ENCODE results near the gene POU6F2.

The POU6F2 gene

GRCh38 chr7:39035903-39036302 is 58.2 kb downstream of the POU6F2 start:
- no peak for DNase-seq
- Histone ChIP-seq H2AFZ (ENCODE audit: low read length) (no peak overlapping the region), H3K9me3 (replicated peaks; ENCODE audit: insufficient read depth, low read length) (no peaks in the 10 kb centered on the region)

GRCh38 chr7:39042670-39043069 is 65.0 kb downstream of the POU6F2 start:
- H3K36me3 ChIP-seq (replicated peaks; ENCODE audit: insufficient read depth, low read length) = no peaks in the 10 kb centered on the region
- H4K20me1 ChIP-seq (ENCODE audit: insufficient read depth, low read length) = no peaks in the 10 kb centered on the region
- no peaks in the 10 kb centered on the region for H3K27me3 ChIP-seq (replicated peaks; ENCODE audit: insufficient read depth, low read length)
- no peak overlapping the region for H3K4me3 ChIP-seq (ENCODE audit: low read length)
- H3K9me2 ChIP-seq (replicated peaks; ENCODE audit: insufficient read depth, low read length) = no peaks in the 10 kb centered on the region
- peaks cover 4% of the 10 kb centered on the region; the same call in 1 of the 2 replicates for H3F3A ChIP-seq (ENCODE audit: insufficient read depth, low read length)
- peaks cover 29% of the 10 kb centered on the region for H3K4me1 ChIP-seq (ENCODE audit: low read length)
- TF ChIP-seq CTCF (IDR thresholded peaks at IDR 0.05; ENCODE audit: low read length) = no peak
- TF ChIP-seq EZH2 (optimal IDR thresholded peaks at IDR 0.05; ENCODE audit: low read depth, low read length) = no peak
- TF ChIP-seq EZH2phosphoT487 (IDR thresholded peaks at IDR 0.05; ENCODE audit: low read length) = no peak
- no peaks in the 10 kb centered on the region for H3K79me2 ChIP-seq (ENCODE audit: low read length)
- H3K9me3 ChIP-seq (replicated peaks; ENCODE audit: insufficient read depth, low read length) = no peaks in the 10 kb centered on the region
- H2AFZ ChIP-seq (ENCODE audit: low read length) = no peak overlapping the region; the same call in 1 of the 2 replicates
- no peak overlapping the region for H3K9ac ChIP-seq (ENCODE audit: low read length)
- H3K27ac ChIP-seq (ENCODE audit: low read length) = no peak overlapping the region
- no peak for DNase-seq
- no peak overlapping the region for H3K4me2 ChIP-seq (ENCODE audit: low read depth, low read length)

More at GRCh38 chr7:39035903-39036302, 58.2 kb downstream of the POU6F2 start:
- no peak overlapping the region for H3K27ac ChIP-seq (ENCODE audit: low read length)
- H3F3A ChIP-seq (ENCODE audit: insufficient read depth, low read length) = no peaks in the 10 kb centered on the region
- no peaks in the 10 kb centered on the region for H3K79me2 ChIP-seq (ENCODE audit: low read length)
- H4K20me1 ChIP-seq (ENCODE audit: insufficient read depth, low read length) = no peaks in the 10 kb centered on the region
- TF ChIP-seq CTCF (IDR thresholded peaks at IDR 0.05; ENCODE audit: low read length) (no peak), EZH2phosphoT487 (IDR thresholded peaks at IDR 0.05; ENCODE audit: low read length) (no peak), EZH2 (optimal IDR thresholded peaks at IDR 0.05; ENCODE audit: low read depth, low read length) (no peak)
- H3K4me1 ChIP-seq (ENCODE audit: low read length) = no peaks in the 10 kb centered on the region
- H3K36me3 ChIP-seq (replicated peaks; ENCODE audit: insufficient read depth, low read length) = no peaks in the 10 kb centered on the region
- no peak overlapping the region for H3K9ac ChIP-seq (ENCODE audit: low read length)
- no peaks in the 10 kb centered on the region for H3K9me2 ChIP-seq (replicated peaks; ENCODE audit: insufficient read depth, low read length)
- H3K4me2 ChIP-seq (ENCODE audit: low read depth, low read length) = no peak overlapping the region
- H3K4me3 ChIP-seq (ENCODE audit: low read length) = no peak overlapping the region
- no peaks in the 10 kb centered on the region for H3K27me3 ChIP-seq (replicated peaks; ENCODE audit: insufficient read depth, low read length)

GRCh38 chr7:39043531-39043930 is 65.8 kb downstream of the POU6F2 start:
- Histone ChIP-seq H3K9ac (ENCODE audit: low read length) (no peak overlapping the region), H3K9me3 (replicated peaks; ENCODE audit: insufficient read depth, low read length) (no peaks in the 10 kb centered on the region), H3K9me2 (replicated peaks; ENCODE audit: insufficient read depth, low read length) (no peaks in the 10 kb centered on the region), H3K27me3 (replicated peaks; ENCODE audit: insufficient read depth, low read length) (no peaks in the 10 kb centered on the region), H2AFZ (ENCODE audit: low read length) (no peak overlapping the region; the same call in 1 of the 2 replicates), H3K79me2 (ENCODE audit: low read length) (no peaks in the 10 kb centered on the region), H3K36me3 (replicated peaks; ENCODE audit: insufficient read depth, low read length) (no peaks in the 10 kb centered on the region), H3F3A (ENCODE audit: insufficient read depth, low read length) (peaks cover 4% of the 10 kb centered on the region; the same call in 1 of the 2 replicates), H3K4me2 (ENCODE audit: low read depth, low read length) (no peak overlapping the region), H3K4me3 (ENCODE audit: low read length) (no peak overlapping the region), H3K27ac (ENCODE audit: low read length) (no peak overlapping the region), H4K20me1 (ENCODE audit: insufficient read depth, low read length) (no peaks in the 10 kb centered on the region), H3K4me1 (ENCODE audit: low read length) (peaks cover 29% of the 10 kb centered on the region)
- DNase-seq = no peak
- TF ChIP-seq CTCF (IDR thresholded peaks at IDR 0.05; ENCODE audit: low read length) (no peak), EZH2phosphoT487 (IDR thresholded peaks at IDR 0.05; ENCODE audit: low read length) (no peak), EZH2 (optimal IDR thresholded peaks at IDR 0.05; ENCODE audit: low read depth, low read length) (no peak)
